Endothelial cell (in vitro differentiated cells): ENCODE results near the gene SLC6A18. TPM values are rescaled to one million over a fixed set of nuclear protein-coding genes. Genes with fewer than 3 reads are reported as not detected.

Source experiments
- DNase-seq: peaks from one replicate; pipeline ENCODE4 v3.0.0; 2021; ENCODE audit warnings: low spot score
- H3K27ac Mint-ChIP-seq: one replicate; pipeline ENCODE4 v1.8.0; 2021; ENCODE audit warnings: mixed read lengths, inconsistent platforms; ENCODE audit not compliant: unreplicated experiment
- H3K27me3 Mint-ChIP-seq: one replicate; pipeline ENCODE4 v1.8.0; 2021; ENCODE audit warnings: mild to moderate bottlenecking, moderate library complexity, mixed read lengths, inconsistent platforms; ENCODE audit not compliant: unreplicated experiment
- H3K36me3 Mint-ChIP-seq: one replicate; pipeline ENCODE4 v1.8.0; 2021; ENCODE audit warnings: mild to moderate bottlenecking, low read depth, mixed read lengths, inconsistent platforms; ENCODE audit not compliant: unreplicated experiment
- H3K4me1 Mint-ChIP-seq: one replicate; pipeline ENCODE4 v1.8.0; 2021; ENCODE audit warnings: mild to moderate bottlenecking, mixed read lengths, inconsistent platforms; ENCODE audit not compliant: unreplicated experiment
- H3K4me3 Mint-ChIP-seq: one replicate; pipeline ENCODE4 v1.8.0; 2021; ENCODE audit warnings: mild to moderate bottlenecking, mixed read lengths, inconsistent platforms; ENCODE audit not compliant: unreplicated experiment
- H3K9me3 Mint-ChIP-seq: one replicate; pipeline ENCODE4 v1.8.0; 2021; ENCODE audit warnings: mixed read lengths, inconsistent platforms; ENCODE audit not compliant: unreplicated experiment
- total RNA-seq: library from RNA; stranded (reverse); fragmentation: NEBNext Ultra II Directional; extraction: Animal tissue kit (Norgen Biotek cat#: 25700); gene quantifications from one replicate; pipeline ENCODE4 v1.2.1, GENCODE V29; 2021; ENCODE audit not compliant: unreplicated experiment
- TF ChIP-seq, protein P1 (sequence below): fragments of 200-600 bp; sonication (generic); IDR thresholded peaks from one replicate; pipeline ENCODE4 v1.5.0; 2021; ENCODE audit warnings: antibody characterized with exemption; ENCODE audit not compliant: unreplicated experiment

SLC6A18 gene
- total RNA-seq, 1 donor from 2014 or later: not detected

- Mint-ChIP-seq H3K9me3 (no peaks in the 10 kb centered on the region), H3K27me3 (peaks cover 18% of the 10 kb centered on the region), H3K4me1 (peaks cover 3% of the 10 kb centered on the region), H3K27ac (no peak overlapping the region), H3K4me3 (no peak overlapping the region), H3K36me3 (no peaks in the 10 kb centered on the region)
- TF ChIP-seq, protein P1, sequence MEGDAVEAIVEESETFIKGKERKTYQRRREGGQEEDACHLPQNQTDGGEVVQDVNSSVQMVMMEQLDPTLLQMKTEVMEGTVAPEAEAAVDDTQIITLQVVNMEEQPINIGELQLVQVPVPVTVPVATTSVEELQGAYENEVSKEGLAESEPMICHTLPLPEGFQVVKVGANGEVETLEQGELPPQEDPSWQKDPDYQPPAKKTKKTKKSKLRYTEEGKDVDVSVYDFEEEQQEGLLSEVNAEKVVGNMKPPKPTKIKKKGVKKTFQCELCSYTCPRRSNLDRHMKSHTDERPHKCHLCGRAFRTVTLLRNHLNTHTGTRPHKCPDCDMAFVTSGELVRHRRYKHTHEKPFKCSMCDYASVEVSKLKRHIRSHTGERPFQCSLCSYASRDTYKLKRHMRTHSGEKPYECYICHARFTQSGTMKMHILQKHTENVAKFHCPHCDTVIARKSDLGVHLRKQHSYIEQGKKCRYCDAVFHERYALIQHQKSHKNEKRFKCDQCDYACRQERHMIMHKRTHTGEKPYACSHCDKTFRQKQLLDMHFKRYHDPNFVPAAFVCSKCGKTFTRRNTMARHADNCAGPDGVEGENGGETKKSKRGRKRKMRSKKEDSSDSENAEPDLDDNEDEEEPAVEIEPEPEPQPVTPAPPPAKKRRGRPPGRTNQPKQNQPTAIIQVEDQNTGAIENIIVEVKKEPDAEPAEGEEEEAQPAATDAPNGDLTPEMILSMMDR: no peak
- peak; percentile 38 for DNase-seq
Measured at GRCh38 chr5:1204693-1205242, 20.4 kb upstream of the SLC6A18 start.

DNA sequence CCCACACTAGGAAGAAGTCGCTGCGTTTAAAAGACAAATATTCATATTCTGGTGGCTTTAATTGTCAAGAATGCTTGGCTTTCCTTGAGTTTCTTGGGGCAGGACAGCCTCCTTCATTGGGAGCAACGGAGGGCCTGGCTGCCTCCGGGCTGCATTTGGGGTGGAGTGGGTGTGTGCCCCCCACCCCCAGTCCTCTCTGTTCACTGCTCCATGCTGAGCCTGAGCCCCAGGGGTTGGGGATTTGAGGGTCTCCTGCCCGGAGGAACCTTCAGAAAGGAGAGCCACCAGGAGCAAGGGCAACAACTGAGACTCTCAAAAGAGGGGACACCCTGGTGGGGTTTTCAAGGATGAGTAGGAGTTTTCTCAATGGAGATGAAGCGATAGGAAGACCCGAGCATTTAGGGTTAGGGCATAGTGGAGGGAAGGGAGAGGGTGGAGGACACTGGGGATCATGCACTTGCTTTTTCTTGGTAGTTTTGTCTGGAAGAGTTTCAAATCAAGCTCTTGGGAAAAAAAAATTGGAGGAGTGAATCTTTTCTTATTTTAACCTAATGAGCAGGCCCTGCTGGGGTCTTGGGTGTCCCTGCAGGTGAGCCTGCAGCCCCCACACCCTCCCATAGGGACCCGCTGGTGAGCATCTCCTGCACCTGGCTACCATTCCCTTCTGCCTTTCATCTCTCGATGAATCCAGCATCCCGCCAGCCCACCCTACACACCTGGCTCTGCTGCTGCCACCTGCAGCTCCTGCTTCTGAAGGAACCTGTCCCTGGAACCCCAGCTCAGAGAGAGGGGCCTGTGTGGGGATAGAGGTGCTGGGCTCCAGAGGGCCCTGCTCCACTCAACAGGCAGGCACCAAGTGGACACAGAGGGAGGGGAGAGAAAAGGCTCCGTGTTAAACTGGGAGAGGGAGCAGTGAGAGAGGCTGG is 19.7 kb upstream of the SLC6A18 start:
- Mint-ChIP-seq H3K4me1 (peaks cover 3% of the 10 kb centered on the region), H3K4me3 (no peak overlapping the region), H3K9me3 (no peaks in the 10 kb centered on the region), H3K27me3 (peaks cover 21% of the 10 kb centered on the region), H3K27ac (no peak overlapping the region), H3K36me3 (no peaks in the 10 kb centered on the region)
- no peak for DNase-seq
- TF ChIP-seq, protein P1: no peak

DNA sequence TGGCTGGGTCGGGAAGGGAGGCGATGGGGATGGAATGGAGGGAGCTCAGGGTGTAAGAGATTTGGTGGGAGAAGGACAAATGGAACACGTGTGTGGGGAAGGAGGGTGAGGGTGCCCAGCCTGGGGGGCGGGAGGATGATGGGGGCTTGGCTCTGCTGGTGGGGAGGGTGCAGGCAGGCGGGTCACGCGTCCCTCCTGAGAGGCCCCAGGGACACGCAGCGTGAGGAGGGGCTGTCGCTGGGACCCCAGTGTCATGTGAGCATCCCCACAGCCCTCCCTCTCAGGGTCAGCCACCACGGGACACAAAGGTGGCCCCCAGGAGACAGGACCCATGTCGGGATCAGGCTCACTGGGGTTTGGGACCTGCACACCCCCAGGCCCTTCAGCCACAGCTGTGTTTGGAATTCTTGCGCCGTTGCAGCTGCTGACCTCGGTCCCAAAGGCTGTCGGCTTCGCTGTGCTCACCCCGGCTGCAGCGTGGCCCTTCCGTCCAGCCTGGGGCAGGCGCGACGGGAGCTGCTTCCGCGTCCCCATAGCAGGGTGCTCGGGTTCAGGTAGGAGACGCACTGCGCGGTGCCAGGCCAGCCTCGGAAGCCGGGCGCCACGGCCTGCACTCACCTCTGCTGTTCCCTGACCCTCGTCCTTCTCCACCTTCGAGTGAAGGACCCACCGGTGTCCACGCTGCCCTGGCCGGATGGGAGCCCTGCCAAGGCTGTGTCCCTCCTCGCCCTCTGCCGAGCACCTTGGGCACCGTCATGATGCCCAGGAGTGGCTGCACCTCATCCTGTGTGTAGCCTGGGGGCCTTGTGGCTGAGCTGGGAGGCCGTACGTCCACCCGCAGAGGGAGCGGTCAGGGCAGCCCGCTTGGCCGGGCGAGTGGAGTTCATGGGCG is 18.4 kb upstream of the SLC6A18 start:
- Mint-ChIP-seq H3K36me3 (no peaks in the 10 kb centered on the region), H3K4me1 (peaks cover 3% of the 10 kb centered on the region), H3K27me3 (peaks cover 20% of the 10 kb centered on the region), H3K9me3 (no peaks in the 10 kb centered on the region), H3K4me3 (no peak overlapping the region), H3K27ac (no peak overlapping the region)
- TF ChIP-seq, protein P1: no peak
- no peak for DNase-seq

DNA sequence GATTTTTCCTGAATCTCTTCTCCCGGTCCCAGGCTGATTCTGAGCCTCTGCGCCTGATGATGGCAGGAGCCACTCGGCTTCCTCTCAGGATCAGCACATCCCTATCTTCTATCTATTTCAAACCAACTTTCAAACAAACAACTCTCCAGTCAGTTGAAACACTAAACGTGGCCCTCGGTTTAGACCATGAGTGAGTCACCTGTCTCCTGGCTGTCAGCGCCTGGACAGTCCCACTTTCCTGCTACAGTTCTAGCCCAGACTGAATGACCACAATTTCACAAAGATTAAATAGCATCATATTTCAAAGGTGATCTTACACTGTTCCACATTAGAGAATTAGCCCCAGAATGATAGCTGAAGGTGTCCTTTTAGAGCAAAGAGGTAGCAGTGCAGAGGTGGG is 17.6 kb upstream of the SLC6A18 start:
- Mint-ChIP-seq H3K4me1 (peaks cover 3% of the 10 kb centered on the region), H3K27me3 (peaks cover 20% of the 10 kb centered on the region), H3K36me3 (peaks cover 2% of the 10 kb centered on the region), H3K27ac (no peak overlapping the region), H3K9me3 (no peaks in the 10 kb centered on the region), H3K4me3 (no peak overlapping the region)
- DNase-seq: no peak
- TF ChIP-seq, protein P1: no peak
